ENCODE measurements around the gene SSBP3. TPM values are rescaled to one million over a fixed set of nuclear protein-coding genes. Genes with fewer than 3 reads are reported as not detected.

Gene SSBP3
- total and polyA plus RNA-seq, 2 experiments from 2014 or later, result 47.4 to 68.6 TPM

- Mint-ChIP-seq H3K9me3 (no peaks in the 10 kb centered on the region), H3K4me3 (no peak overlapping the region), H3K27me3 (ENCODE audit: insufficient read depth, low read depth, poor library complexity) (peaks cover 12% of the 10 kb centered on the region), H3K4me1 (peaks cover 10% of the 10 kb centered on the region), H3K36me3 (ENCODE audit: low read depth) (peaks cover 12% of the 10 kb centered on the region), H3K27ac (peak overlapping the region; percentile 15; the same call in 1 of the 2 replicates)
- Histone ChIP-seq H4K20me1 (replicated peaks; ENCODE audit: insufficient read depth) (peaks cover 3% of the 10 kb centered on the region; the same call in 1 of the 2 replicates), H2AFZ (no peak overlapping the region), H3F3A (replicated peaks; ENCODE audit: low read depth) (no peaks in the 10 kb centered on the region), H3K36me3 (ENCODE audit: insufficient read depth) (peaks cover 3% of the 10 kb centered on the region; the same call in 1 of the 2 replicates), H3K27me3 (ENCODE audit: insufficient read depth) (no peaks in the 10 kb centered on the region), H3K4me1 (ENCODE audit: insufficient read depth) (no peaks in the 10 kb centered on the region), H3K4me2 (no peak overlapping the region), H3K9me2 (ENCODE audit: insufficient read depth) (no peaks in the 10 kb centered on the region), H3K4me3 (no peak overlapping the region), H3K27ac (ENCODE audit: low read depth) (no peak overlapping the region; the same call in 1 of the 2 replicates), H3K79me2 (replicated peaks; ENCODE audit: insufficient read depth) (no peaks in the 10 kb centered on the region)
- ATAC-seq, result peak; percentile 14; the same call in 2 of the 3 replicates
- TF ChIP-seq ZNF114 (CRISPR knock-in tag; IDR thresholded peaks at IDR 0.05) (no peak), JUNB (IDR thresholded peaks at IDR 0.05; ENCODE audit: unreplicated experiment) (no peak), POLR2AphosphoS5 (IDR thresholded peaks at IDR 0.05; ENCODE audit: low read depth) (no peak), CREB1 (CRISPR knock-in tag; IDR thresholded peaks at IDR 0.05; ENCODE audit: low read depth) (no peak), ZNF331 (CRISPR knock-in tag; IDR thresholded peaks at IDR 0.05; ENCODE audit: low read depth) (no peak), EZH2phosphoT487 (IDR thresholded peaks at IDR 0.05; ENCODE audit: unreplicated experiment) (no peak), EZH2 (IDR thresholded peaks at IDR 0.05; ENCODE audit: low read depth, unreplicated experiment) (no peak), NANOG (IDR thresholded peaks at IDR 0.05; ENCODE audit: borderline replicate concordance) (no peak), ZNF462 (CRISPR knock-in tag; IDR thresholded peaks at IDR 0.05) (no peak), CTCF (conservative IDR thresholded peaks at IDR 0.05; ENCODE audit: low read depth in 2 of 2) (no peak), STAT1 (IDR thresholded peaks at IDR 0.05; ENCODE audit: unreplicated experiment) (no peak), REST (IDR thresholded peaks at IDR 0.05; ENCODE audit: unreplicated experiment) (no peak)
- TF ChIP-seq, protein P1, sequence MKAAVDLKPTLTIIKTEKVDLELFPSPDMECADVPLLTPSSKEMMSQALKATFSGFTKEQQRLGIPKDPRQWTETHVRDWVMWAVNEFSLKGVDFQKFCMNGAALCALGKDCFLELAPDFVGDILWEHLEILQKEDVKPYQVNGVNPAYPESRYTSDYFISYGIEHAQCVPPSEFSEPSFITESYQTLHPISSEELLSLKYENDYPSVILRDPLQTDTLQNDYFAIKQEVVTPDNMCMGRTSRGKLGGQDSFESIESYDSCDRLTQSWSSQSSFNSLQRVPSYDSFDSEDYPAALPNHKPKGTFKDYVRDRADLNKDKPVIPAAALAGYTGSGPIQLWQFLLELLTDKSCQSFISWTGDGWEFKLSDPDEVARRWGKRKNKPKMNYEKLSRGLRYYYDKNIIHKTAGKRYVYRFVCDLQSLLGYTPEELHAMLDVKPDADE (IDR thresholded peaks at IDR 0.05), result no peak
- DNase-seq (ENCODE audit: low spot score), result peak; percentile 51
Measured at GRCh38 chr1:54249819-54250435, 156.3 kb downstream of the SSBP3 start.
